NCI-H82 treated with DMSO at 0.1 percent for 48 hours (cell line): ENCODE data around the gene MSX2.

ENCODE experiments used
- DNase-seq: peaks from one replicate; lab custom pipeline; 2025; ENCODE audit not compliant: unreplicated experiment; lab: John Stamatoyannopoulos, UW

MSX2 gene

DNA sequence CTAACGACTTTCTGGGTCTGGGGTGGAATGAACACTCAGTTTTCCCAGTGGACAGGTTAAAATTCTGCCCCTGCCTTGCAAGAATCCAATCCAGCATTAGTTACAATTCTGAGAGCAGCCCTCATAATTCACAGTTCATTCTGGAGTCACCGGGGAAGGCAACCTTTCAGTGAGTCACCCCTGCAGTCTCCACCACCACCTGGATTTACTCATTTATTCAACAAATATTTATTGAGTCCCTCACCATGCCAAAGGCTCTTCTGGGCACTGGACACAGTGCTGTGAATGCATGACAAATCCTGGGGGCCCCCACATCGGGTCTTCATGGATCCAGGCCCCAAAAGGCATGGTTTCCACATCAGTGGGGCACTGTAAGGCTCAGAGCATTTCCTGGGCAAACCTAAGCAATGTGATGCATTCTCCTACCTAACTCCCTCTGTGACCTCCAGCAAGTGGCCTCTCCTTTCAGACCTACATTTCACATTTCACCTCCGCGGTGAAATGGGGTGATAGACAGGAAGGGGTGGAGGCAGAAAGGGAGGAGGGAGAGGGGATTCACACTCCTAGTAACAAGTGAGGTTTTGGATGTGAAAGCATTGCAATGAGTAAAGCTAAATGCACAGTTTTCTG lies 6.4 kb upstream of the MSX2 start:
- DNase-seq = no peak

DNA sequence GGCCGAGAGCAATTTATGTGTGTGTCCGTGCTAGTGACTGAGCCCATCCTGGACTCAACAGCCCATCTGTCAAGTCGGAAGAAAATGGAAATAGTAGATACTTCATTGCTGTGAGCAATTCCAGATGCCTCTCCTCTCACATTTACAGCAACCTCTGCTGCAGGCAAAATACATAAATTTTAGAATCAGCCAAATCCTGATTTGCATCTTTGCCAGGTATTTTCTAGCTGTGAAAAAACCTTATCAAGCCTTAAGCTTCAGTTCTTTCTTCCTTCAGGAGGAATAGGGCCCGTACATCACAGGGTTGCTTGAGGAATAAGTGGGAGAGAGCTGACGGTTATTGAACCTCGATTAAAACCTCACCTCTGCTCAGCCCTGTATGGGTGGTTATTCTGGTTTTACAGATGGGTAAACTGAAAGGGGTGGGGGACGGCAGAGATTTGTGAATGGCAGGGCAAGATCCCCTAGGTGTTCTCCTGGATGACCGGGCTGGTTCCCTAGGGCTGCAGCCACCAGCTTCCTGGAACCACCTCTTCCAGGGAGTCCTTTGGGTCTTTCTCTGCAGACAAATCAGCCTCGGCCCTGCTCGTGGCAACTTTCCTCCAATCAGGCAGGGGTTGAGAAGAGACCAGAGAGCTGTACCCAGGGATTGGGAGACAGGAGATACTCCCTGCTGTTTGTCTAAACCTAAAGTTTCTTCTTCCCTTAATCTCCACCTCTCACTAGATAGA lies 5.3 kb upstream of the MSX2 start:
- no peak for DNase-seq

DNA sequence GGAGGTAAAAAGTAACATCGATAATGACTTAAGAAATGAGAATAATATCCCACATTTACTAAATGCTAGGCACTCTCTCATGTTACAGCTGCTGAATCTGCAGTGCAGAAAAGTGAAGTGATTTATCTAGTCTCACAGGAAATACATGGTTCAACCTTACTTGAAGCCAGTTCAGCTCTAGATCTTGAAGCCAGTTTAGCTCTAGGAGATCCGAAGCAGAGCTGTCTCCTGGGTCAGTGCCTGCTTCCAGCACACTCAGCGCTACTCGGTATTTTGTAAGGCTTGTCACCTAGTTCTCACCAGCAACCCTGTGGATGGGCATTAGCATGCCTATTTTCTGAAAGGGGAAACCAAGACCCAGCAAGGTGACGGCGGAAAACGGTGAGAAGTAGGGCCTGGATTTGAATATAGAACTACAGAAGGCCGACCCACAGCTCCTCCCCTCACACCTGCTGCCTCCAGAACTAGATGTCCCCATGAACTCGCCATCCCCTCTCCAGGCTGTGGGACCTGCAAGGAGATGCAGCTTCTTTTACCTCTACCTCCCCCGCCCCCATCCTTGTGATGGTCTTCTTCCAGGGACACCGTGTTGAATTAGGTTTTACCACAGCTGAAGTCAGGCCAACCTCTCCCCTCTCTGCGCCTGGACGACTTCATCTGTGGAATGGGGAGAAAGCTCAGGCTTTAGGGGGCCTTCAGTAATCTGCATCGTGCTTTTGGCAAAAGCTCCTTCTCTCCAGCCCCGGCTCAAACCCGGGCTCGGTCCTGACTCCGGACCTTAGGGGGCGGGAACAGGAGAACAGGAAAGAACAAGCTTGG lies 4.4 kb upstream of the MSX2 start:
- DNase-seq = no peak

DNA sequence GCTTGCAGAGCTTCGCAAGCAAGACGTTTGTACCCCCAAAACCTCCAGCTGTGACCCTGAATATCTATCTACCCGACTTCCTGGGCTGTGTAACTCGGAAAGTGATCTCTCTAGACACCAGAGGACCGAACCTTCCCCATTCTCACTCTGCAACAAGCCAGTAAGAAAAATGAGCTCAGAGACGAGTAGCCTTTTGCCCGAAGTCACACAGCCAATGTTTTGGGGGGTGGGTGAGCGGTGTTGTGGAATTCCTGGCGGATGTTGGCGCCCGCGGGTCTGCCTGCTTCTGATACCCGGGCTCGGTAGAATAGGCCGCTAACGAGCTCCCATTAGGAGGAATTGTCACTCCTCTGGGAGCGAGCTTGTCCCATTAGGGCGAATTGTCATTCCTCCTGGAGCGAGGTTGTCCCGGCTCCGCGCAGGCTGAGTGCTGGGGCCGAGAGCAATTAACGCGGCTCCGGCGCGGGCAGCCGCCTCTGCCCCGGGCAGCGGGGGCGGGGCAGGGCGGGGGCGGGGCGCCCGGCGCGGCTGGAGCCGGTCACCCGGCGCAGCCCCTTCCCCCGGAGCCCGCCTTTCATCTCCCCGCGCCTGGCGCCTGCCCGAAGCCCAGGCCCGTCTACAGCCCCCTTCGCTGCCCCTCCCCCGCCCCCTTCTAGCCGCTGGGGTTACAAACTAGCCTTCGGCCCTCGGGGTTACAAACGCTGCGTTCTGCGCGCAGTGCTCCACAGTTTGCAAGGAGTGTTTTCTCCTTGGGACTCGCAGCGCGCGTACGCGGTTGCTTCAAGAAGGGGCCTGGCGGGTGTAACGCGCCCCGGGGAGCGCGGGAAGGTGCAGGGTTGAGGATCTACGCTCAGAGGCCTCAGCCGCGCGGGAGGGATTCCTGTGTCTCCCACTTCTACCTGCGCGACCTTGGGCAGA lies 3.5 kb upstream of the MSX2 start:
- no peak for DNase-seq

DNA sequence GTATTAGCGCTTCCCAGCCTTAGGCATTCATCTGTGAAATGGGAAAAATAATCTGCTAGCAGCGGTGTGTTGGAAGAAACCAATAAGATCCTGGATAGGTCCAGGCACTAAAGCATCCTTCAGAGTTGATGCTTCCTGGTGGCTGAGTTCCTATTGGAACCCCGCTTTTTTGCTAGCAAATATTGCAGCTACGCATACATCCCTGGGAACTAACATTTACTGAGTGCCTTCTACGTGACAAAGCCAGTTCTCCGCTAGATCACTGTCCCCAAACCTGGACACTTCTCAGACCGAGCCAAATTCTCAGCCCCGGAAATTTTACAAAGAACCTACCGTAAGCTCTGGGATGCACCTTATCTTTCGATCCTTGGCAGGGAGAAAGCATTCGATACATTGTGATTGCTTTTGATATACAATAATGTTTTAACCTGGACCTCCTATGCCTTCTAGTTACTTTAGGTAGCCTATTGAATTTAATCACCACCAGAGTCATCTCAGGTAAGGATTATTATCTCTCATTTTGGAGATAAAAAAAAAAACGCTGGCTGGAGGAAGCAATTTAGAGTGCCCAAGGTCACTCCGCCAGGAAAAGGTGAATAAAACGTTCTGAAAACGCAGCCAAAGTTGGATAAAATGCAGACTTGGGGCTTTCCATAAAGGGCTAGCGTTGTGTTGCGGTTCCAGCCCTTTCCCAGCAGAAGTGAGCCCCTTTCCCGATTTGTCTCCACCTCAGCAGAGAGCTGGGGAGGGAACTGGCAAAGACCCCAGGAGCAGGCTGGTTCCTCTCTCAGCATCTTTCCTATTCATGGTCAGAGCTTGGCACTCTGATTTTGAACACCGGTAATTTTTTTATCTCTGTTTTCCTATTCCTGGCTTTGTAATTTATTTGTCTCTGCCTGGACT lies 2.6 kb upstream of the MSX2 start:
- DNase-seq = no peak

DNA sequence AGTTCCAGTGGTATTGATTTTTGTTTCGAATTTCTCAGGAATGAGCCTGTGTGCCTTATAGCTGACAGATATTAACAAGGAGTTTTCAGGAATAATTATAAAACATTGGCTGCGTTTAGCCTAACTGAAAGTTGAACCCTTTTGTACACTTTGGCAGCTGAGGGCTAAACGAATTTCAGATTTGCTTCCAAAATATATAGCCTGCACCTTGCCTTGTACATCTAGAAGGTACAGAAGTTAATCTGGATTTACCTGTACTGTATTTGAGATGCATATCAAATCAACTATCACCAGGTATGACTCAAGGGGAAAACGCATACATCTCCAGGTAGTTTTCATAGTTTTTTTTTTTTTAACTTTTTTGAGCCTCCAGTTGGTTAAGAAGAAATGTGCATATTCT lies 1.9 kb upstream of the MSX2 start:
- DNase-seq = no peak

DNA sequence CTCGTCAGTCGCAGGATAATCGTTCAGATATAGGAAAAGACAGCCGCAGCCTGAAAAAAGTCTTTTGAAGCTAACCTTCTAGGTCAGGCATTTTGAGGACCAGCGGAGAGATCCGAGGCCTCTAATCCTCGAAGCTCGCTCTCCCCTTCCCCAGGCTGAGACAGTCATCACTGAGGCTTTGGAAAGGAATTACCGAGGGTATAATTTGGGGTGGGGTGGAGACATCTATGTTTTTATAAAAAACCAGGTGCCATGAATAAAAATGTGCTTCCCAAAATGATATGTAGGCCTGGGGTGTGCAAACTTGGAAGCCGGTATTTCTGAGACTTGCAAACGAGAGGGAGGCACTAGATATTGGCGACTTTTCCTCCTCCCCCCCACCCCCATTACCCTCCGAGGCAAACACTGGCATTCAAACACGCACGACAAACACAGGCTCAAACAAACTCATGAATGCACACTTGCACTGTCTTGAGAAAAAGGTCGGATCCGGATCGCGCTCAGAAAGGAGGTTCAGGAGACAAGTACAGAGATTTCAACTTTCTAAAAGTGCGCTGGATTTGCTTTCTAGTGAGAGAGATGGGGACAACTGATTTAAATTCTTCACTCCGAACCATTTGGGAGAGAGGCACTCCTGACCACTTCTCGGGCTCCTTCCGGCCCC lies 935 bp upstream of the MSX2 start:
- no peak for DNase-seq

DNA sequence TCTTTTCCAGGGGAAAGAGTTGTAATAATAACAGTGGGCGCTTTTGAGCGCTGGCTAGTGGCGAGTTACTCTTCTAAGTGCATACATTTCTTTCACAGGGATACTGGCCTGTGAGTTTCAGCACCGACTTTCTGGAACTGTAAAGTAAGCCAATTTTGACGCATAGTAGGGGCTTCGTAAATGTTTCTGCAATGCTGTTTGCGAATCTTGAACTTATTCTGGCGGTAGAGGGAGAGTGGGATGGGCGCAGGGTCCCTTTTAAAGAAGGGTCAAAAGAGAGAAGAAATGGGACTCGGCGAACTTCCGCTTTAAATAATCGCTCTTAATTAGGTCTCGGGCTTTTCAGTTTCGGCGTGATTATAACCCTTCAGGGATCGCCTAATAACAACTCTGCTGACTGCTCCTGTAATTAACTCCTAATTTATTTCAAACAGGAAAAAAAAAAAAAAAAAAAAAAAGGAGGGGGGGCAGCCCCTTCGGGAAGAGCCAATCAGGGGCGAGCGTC lies 351 bp upstream of the MSX2 start:
- DNase-seq = no peak

DNA sequence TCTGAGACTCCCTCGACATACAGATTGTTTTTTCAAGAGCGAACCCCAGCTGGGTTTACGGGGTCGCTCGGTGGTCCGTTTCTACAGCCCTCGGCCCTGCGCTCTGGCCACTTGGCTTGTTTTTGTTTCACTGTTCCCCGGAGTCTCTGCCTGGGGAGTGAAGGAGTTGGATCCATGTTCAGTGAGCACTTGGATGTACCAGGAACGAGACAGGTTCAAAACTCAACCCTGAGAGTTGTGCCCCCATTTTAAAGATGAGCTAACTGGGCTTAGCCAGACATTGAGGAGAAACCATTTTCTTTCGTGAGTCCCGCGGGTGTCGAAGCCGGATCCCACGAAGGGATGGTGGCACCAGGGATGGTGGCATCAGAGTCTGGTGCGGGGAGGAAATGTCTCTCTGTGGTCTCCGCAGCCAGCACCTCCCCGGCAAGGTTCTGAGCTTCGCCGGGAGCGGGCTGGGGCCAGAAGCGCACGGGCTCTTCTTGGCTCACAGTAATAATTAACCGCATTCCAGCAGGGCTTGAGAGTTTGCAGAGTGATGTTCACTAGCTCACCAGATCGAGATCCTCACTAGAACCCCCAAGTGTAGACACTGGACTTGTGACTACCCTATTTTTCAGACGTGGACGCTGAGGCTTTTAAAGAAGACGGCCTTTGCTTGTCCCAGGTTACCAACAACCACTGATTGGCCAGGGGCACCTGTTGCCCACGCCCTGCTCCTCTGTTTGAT lies 1.0 kb downstream of the MSX2 start:
- no peak for DNase-seq

DNA sequence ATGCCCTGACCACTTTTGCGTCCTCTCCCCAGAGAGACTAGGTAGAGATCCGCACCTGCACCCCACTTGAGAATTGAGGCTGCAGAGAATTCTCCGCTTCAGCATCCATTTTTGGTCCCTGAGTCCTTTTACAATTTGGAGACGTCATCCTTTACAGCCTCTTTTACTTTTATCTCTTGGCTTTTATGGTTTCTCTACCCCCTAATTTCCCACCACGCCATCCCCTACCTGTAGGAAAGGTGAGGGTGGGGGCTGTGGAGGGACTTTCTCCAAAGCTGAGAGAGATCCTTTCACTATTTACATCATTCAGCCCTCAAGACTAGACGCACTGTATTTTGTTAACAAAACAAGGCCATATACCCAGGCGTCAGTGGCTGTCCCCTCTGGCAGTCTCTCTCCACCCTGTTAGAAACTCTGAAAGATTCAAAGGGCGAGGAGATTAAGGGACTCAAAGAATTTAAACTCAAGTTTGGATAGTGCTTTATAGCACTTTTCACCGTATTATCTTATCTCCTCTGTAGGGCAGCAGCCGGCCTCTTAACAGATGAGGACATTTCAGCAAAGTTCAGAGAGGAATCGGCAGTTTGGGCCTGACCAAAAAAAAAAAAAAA lies 1.7 kb downstream of the MSX2 start:
- DNase-seq = no peak

DNA sequence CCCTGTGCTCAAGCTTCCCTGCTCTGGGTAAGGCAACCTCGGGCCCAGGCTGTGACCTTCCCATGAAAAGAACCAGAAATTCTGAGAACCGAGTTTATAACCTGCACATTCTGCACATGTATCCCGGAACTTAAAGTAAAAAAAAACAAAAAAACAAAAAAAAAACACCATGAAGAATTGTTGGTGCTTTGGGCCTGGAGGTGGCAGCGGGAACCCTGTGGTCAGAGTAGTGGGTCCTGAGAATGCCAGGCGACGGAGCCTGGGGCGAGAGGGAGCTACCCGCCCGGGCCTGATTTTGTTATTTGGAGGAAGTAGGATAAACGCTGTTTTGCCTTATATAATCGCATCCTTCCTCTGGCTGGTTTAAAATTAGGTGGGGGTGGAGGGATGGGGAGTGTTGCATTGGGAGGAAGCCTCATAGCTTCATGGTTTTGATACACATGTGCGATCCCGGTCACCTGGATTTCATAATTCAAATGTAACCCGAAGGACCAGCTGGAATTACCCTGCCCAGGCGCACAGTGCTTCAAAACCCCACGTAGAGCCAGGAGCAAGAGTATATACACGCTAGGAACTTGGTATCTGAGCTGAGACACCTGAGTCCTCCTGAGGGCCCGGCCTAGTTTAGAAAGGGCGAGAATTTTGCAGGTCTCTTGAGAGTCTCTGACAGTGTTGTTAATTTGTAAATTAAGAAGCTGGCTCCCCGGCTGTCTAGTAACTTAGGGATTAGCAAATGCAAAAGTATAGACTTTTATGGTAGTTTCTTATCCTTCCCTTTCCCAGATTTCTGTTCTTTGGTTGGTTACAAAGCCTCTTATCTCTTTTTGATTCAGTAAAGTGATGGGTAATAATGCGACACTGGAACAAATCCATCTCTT lies 2.8 kb downstream of the MSX2 start:
- no peak for DNase-seq

DNA sequence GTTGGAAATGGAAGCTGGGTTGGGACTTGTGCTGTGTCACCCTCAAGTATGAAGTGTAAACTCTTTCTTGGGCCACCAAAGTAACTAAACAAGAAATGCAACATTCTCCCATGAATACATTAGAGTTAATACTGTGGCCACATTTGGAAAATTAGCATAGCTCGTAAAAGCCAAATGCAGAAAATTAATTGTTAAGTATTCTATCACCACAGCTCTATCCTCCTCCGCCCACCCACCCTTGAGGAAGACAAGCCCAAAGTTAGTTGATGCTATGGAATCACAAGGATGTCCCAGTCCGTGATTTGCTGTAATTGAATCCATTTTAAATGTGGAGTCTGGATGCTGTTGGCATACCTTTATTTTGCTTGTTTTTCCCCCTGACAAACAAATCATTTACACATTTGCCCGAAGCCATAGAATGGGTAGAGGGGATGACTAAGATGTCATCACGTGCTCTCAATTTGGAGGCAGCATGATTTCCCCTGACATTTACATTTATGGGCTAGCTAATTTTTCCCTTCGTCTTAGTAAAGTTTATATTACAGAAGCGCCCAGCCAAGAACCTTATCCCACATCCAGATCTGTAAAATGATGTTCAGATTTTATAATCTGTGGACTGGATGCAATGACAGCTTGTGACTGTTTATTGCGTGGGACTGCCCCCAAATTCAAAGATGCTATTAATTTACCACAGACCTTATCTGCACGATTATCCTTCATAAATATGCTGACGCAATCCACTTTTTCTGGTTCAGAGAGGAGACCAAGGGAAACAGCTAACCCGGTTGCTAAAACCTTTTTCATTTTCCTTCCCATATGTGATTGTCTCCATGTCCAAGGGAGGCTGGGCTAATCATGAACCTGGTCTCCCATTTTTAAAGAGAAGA lies 3.7 kb downstream of the MSX2 start:
- DNase-seq = no peak

DNA sequence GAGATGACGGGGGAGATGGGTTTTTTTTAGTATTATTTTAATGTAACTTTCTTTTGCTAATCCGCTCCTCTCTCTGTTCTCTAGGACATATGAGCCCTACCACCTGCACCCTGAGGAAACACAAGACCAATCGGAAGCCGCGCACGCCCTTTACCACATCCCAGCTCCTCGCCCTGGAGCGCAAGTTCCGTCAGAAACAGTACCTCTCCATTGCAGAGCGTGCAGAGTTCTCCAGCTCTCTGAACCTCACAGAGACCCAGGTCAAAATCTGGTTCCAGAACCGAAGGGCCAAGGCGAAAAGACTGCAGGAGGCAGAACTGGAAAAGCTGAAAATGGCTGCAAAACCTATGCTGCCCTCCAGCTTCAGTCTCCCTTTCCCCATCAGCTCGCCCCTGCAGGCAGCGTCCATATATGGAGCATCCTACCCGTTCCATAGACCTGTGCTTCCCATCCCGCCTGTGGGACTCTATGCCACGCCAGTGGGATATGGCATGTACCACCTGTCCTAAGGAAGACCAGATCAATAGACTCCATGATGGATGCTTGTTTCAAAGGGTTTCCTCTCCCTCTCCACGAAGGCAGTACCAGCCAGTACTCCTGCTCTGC lies 4.8 kb downstream of the MSX2 start:
- DNase-seq = no peak

DNA sequence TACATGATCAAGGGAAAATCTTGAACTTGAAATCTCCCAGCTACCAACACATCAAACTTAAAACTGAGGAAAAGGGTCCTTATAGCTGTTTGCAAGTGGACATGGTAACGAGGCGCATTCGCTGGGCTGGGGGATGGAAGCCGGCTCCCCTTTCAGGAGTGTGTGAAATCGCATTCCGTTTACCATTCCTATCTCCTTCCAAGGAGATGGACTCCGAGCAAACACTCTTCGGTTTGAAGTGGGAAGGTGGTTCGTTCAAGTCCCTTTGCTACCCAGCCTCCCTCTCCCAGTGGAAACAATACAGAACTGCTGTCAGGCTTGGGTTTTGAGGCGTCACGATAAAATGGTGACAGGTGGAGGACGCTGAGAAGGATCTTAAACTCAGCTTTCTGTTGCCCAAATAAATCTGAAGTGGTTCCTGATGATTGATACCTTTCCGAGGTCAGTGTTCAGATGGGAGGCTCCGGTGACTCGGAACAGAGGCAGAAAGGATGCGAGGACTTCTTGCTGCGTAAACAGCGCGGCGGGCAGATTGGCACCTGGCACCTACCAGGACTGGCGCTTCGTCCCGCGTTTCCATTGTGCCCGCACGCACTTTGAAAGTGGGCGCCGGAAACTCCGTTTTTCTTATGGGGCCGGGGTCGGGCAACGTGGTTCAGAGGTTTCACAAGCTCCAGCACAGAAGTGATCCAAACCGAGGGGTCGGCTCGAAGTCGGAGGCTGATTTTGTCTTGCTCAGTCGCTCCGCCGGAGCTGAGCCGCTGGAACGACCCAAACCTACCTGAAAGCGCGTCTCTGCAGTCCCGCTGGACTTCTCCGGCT lies 7.0 kb downstream of the MSX2 start:
- DNase-seq = no peak
